ENCODE measurements around the gene CYP8B1.

CYP8B1 gene

GRCh38 chr3:42830437-42831320 lies 45.0 kb downstream of the CYP8B1 start:
- DNase-seq: no peak
- intact Hi-C loops (cut with DNase I): loop anchor here (2.0 kb wide), 2 partner anchors 50 kb away; no protein-coding TSS in a partner anchor

- no peak for DNase-seq
- intact Hi-C loops (cut with DNase I): loop anchor here (2.0 kb wide), 2 partner anchors 49 to 51 kb away; no protein-coding TSS in a partner anchor
Observed at GRCh38 chr3:42829628-42830436, 45.8 kb downstream of the CYP8B1 start.

GRCh38 chr3:42829083-42829627 lies 46.5 kb downstream of the CYP8B1 start:
- intact Hi-C loops (cut with DNase I): no loop called here
- DNase-seq: no peak

GRCh38 chr3:42827654-42828053 lies 48.0 kb downstream of the CYP8B1 start:
- DNase-seq: no peak
- intact Hi-C loops (cut with DNase I): no loop called here

- intact Hi-C loops (cut with DNase I): no loop called here
- no peak for DNase-seq
Observed at GRCh38 chr3:42827023-42827422, 48.7 kb downstream of the CYP8B1 start.

GRCh38 chr3:42826141-42826540 lies 49.5 kb downstream of the CYP8B1 start:
- intact Hi-C loops (cut with DNase I): no loop called here
- no peak for DNase-seq

- DNase-seq: no peak
- intact Hi-C loops (cut with DNase I): no loop called here
Observed at GRCh38 chr3:42823351-42823750, 52.3 kb downstream of the CYP8B1 start.

GRCh38 chr3:42822828-42823227 lies 52.9 kb downstream of the CYP8B1 start:
- intact Hi-C loops (cut with DNase I): no loop called here
- DNase-seq: no peak

Data from posterior cingulate gyrus (tissue), 11 donors.